Keratinocyte (primary cell): ENCODE measurements around the gene ITGB2. TPM values are rescaled to one million over a fixed set of nuclear protein-coding genes. Genes with fewer than 3 reads are reported as not detected.

ENCODE experiments used
- DNase-seq: peaks from one replicate; pipeline ENCODE4 v3.0.0-alpha.2; 2011; ENCODE audit warnings: low read depth, missing footprints, low spot score
- FAIRE-seq: peaks from 2 replicates; lab custom pipeline; 2011; peaks lifted over from hg19 to GRCh38; lab: Jason Lieb, UNC
- H2AFZ ChIP-seq: 2 replicates; pipeline ENCODE4 v1.6.0; 2012; ENCODE audit warnings: low read length, control low read depth, inconsistent platforms; ENCODE audit not compliant: control insufficient read depth
- H3K27ac ChIP-seq: 2 replicates; pipeline ENCODE4 v1.5.1; 2011; ENCODE audit warnings: low read length; ENCODE audit not compliant: control insufficient read depth, insufficient read depth
- H3K27me3 ChIP-seq: 3 replicates; pipeline ENCODE4 v1.6.0; 2011; ENCODE audit warnings: low read length; ENCODE audit not compliant: control insufficient read depth, insufficient read depth; ENCODE audit errors: extremely low read depth
- H3K36me3 ChIP-seq, 2 experiments: 2 replicates in 1 of 2; 3 replicates in 1 of 2; pipeline ENCODE4 v1.5.1; 2011; ENCODE audit warnings: low read length in 2 of 2, mild to moderate bottlenecking in 1 of 2; ENCODE audit not compliant: control insufficient read depth in 2 of 2, insufficient read depth in 2 of 2; ENCODE audit errors: extremely low read depth in 1 of 2
- H3K4me1 ChIP-seq: 3 replicates; pipeline ENCODE4 v1.5.1; 2011; ENCODE audit warnings: low read length; ENCODE audit not compliant: control insufficient read depth, insufficient read depth; ENCODE audit errors: extremely low read depth
- H3K4me2 ChIP-seq: 3 replicates; pipeline ENCODE4 v1.6.0; 2011; ENCODE audit warnings: low read depth, low read length; ENCODE audit not compliant: control insufficient read depth, insufficient read depth; ENCODE audit errors: extremely low read depth
- H3K4me3 ChIP-seq, 3 experiments: fragments of 200-600 bp in 1 of 3; sonication (generic) in 1 of 3; 2 replicates in 2 of 3; 3 replicates in 1 of 3; pipeline ENCODE4 v1.5.1; 2011 to 2016; ENCODE audit warnings: low read length in 3 of 3, mild to moderate bottlenecking in 3 of 3, control low read depth in 2 of 3, inconsistent platforms in 1 of 3, low read depth in 1 of 3, mixed read lengths in 1 of 3, mixed run types in 1 of 3, moderate library complexity in 1 of 3; ENCODE audit not compliant: control insufficient read depth in 2 of 3, insufficient read depth in 2 of 3; ENCODE audit errors: extremely low read depth in 1 of 3
- H3K79me2 ChIP-seq: 2 replicates; pipeline ENCODE4 v1.6.0; 2012; ENCODE audit warnings: low read length; ENCODE audit not compliant: control insufficient read depth, insufficient read depth
- H3K9ac ChIP-seq: 3 replicates; pipeline ENCODE4 v1.6.0; 2011; ENCODE audit warnings: low read length; ENCODE audit not compliant: control insufficient read depth, insufficient read depth; ENCODE audit errors: extremely low read depth
- H3K9me1 ChIP-seq: 3 replicates; pipeline ENCODE4 v1.6.0; 2011; ENCODE audit warnings: low read length; ENCODE audit not compliant: control insufficient read depth, insufficient read depth; ENCODE audit errors: extremely low read depth
- H3K9me3 ChIP-seq: 2 replicates; pipeline ENCODE4 v1.5.1; 2012; ENCODE audit warnings: low read depth, low read length; ENCODE audit not compliant: control insufficient read depth
- H4K20me1 ChIP-seq: 3 replicates; pipeline ENCODE4 v1.6.0; 2011; ENCODE audit warnings: low read length; ENCODE audit not compliant: control insufficient read depth, insufficient read depth; ENCODE audit errors: extremely low read depth
- EZH2 ChIP-seq: IDR thresholded peaks from one replicate; pipeline ENCODE4 v1.6.1; 2012; ENCODE audit warnings: inconsistent platforms, mild to moderate bottlenecking, low read length, moderate library complexity
- dilution Hi-C: fragments of 300-500 bp; cut with MboI; formaldehyde crosslinking; loops from one replicate; pipeline ENCODE4 v1.7.0; 2020; ENCODE audit warnings: low sequenced_read_pairs; ENCODE audit not compliant: extremely low pct_ligation_motif_present
- polyA plus RNA-seq, 5 experiments: library from polyadenylated mRNA; depleted of rRNA in 3 of 5; stranded (reverse) in 3 of 5; stranded (forward) in 1 of 5; unstranded in 1 of 5; fragments of >200 nt; gene quantifications; 1 replicate in 1 of 5; 2 replicates in 3 of 5; 3 replicates in 1 of 5; pipeline versions ENCODE4 v1.2.1 to v1.2.3, GENCODE V29; 2011 to 2012; ENCODE audit warnings: missing spikeins in 2 of 5, low read depth in 1 of 5, low replicate concordance in 1 of 5
- TF ChIP-seq, protein P1 (sequence below), 3 experiments: IDR thresholded peaks in 1 of 3; conservative IDR thresholded peaks in 1 of 3; optimal IDR thresholded peaks in 1 of 3; 2 replicates in 2 of 3; 3 replicates in 1 of 3; pipeline versions ENCODE3 to v1.5.1; 2011; ENCODE audit warnings: low read length in 3 of 3, mild to moderate bottlenecking in 3 of 3, moderate library complexity in 2 of 3, control low read depth in 1 of 3, inconsistent platforms in 1 of 3; ENCODE audit not compliant: insufficient read depth in 2 of 3; ENCODE audit errors: extremely low read depth in 1 of 3

The ITGB2 gene
- polyA plus RNA-seq, 1 donor (not counting 4 experiments of a cell fraction or from before 2014, with no cell fraction given) = 0.55 TPM

- DNase-seq = no peak
- no peak overlapping the region for H3K4me2 ChIP-seq
- H3K4me1 ChIP-seq = no peaks in the 10 kb centered on the region
- no peaks in the 10 kb centered on the region for H3K9me3 ChIP-seq
- no peaks in the 10 kb centered on the region for H3K9me1 ChIP-seq
- FAIRE-seq = no peak
- H3K27me3 ChIP-seq = no peaks in the 10 kb centered on the region
- TF ChIP-seq, protein P1, sequence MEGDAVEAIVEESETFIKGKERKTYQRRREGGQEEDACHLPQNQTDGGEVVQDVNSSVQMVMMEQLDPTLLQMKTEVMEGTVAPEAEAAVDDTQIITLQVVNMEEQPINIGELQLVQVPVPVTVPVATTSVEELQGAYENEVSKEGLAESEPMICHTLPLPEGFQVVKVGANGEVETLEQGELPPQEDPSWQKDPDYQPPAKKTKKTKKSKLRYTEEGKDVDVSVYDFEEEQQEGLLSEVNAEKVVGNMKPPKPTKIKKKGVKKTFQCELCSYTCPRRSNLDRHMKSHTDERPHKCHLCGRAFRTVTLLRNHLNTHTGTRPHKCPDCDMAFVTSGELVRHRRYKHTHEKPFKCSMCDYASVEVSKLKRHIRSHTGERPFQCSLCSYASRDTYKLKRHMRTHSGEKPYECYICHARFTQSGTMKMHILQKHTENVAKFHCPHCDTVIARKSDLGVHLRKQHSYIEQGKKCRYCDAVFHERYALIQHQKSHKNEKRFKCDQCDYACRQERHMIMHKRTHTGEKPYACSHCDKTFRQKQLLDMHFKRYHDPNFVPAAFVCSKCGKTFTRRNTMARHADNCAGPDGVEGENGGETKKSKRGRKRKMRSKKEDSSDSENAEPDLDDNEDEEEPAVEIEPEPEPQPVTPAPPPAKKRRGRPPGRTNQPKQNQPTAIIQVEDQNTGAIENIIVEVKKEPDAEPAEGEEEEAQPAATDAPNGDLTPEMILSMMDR (optimal IDR thresholded peaks at IDR 0.05 in 1 of 3, IDR thresholded peaks at IDR 0.05 in 1 of 3, conservative IDR thresholded peaks at IDR 0.05 in 1 of 3; ENCODE audit: extremely low read depth in 1 of 3, insufficient read depth in 2 of 3, low read length in 3 of 3) = no peak
- TF ChIP-seq EZH2 = no peak
- H3K36me3 ChIP-seq = peaks cover 23 to 32% of the 10 kb centered on the region in 2 experiments
- no peak overlapping the region for H3K9ac ChIP-seq
- H3K79me2 ChIP-seq = peaks cover 83% of the 10 kb centered on the region
- H4K20me1 ChIP-seq = peaks cover 6% of the 10 kb centered on the region
- H3K27ac ChIP-seq = no peak overlapping the region
- dilution Hi-C loops = loop anchor here (10.0 kb wide), 1 partner anchor 187 kb away; no protein-coding TSS in a partner anchor
- H2AFZ ChIP-seq = no peak overlapping the region
- H3K4me3 ChIP-seq = no peak overlapping the region
Observed at GRCh38 chr21:44947111-44947929, 26.6 kb upstream of the ITGB2 start.

GRCh38 chr21:44946254-44947041 is 25.7 kb upstream of the ITGB2 start:
- H3K4me2 ChIP-seq = no peak overlapping the region
- TF ChIP-seq EZH2 = no peak
- TF ChIP-seq, protein P1 (optimal IDR thresholded peaks at IDR 0.05 in 1 of 3, IDR thresholded peaks at IDR 0.05 in 1 of 3, conservative IDR thresholded peaks at IDR 0.05 in 1 of 3; ENCODE audit: extremely low read depth in 1 of 3, insufficient read depth in 2 of 3, low read length in 3 of 3) = no peak
- no peaks in the 10 kb centered on the region for H3K9me1 ChIP-seq
- H3K4me1 ChIP-seq = peaks cover 2% of the 10 kb centered on the region
- peaks cover 7% of the 10 kb centered on the region for H4K20me1 ChIP-seq
- no peaks in the 10 kb centered on the region for H3K27me3 ChIP-seq
- H3K4me3 ChIP-seq = no peak overlapping the region
- no peak overlapping the region for H3K9ac ChIP-seq
- no peak for FAIRE-seq
- H3K27ac ChIP-seq = no peak overlapping the region
- no peaks in the 10 kb centered on the region for H3K9me3 ChIP-seq
- H2AFZ ChIP-seq = no peak overlapping the region
- peaks cover 22 to 31% of the 10 kb centered on the region in 2 experiments for H3K36me3 ChIP-seq
- DNase-seq = no peak
- H3K79me2 ChIP-seq = peaks cover 85% of the 10 kb centered on the region
- dilution Hi-C loops = loop anchor here (10.0 kb wide), 1 partner anchor 188 kb away; no protein-coding TSS in a partner anchor
